ENCODE data around the gene STUM. TPM values are rescaled to one million over a fixed set of nuclear protein-coding genes. Genes with fewer than 3 reads are reported as not detected.

The STUM gene
- total and polyA plus RNA-seq, 2 of the 8 experiments (the other 6 are each of a cell fraction or from before 2014, with no cell fraction given) = 0.76 to 1.2 TPM

DNA sequence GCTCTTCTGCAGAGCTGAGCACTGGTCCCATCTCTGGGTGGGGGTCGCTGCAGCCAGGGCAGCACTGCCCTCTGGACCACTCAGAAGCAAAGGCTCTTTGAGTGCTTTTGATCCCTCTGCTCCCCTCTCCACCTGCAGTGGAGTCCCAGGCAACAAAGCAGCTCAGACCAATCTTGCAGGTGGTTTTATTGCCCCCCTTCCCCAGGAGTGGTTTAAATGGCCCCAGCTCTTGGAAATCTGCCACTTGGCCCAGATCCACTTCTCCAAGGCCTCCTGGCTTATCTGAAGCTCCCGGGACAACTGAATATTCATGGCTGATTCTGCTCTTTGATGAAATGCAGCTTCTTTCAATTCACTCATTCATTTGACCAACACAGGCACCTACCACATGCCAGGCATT, 2.7 kb downstream of the STUM start:
- peaks cover 3 to 24% (median 14%) of the 10 kb centered on the region in 4 experiments for H3K4me1 ChIP-seq (replicated peaks in 1 of 4; ENCODE audit: control insufficient read depth in 3 of 4, insufficient read depth in 4 of 4, low read length in 3 of 4)
- CTCF ChIA-PET (ENCODE audit: partially characterized antibody) = interaction anchor here (0.6 to 6.7 kb wide), 24 partner anchors 10 to 777 kb away, joined by 3 to 71 read pairs (median 4); no protein-coding TSS in a partner anchor
- TF ChIP-seq CEBPB (IDR thresholded peaks at IDR 0.05; ENCODE audit: low read depth, low read length) (no peak), CBX8 (IDR thresholded peaks at IDR 0.05; ENCODE audit: borderline replicate concordance, low read depth, low read length) (no peak)

More for the DNA sequence above, 2.7 kb downstream of the STUM start:
- H3K18ac ChIP-seq (ENCODE audit: extremely low read depth, low read length) = no peak overlapping the region
- H2BK15ac ChIP-seq (ENCODE audit: low read length) = 0 out of 2 replicates have a peak overlapping the region, but pooled peaks have one; percentile 12
- POLR2A ChIA-PET (ENCODE audit: partially characterized antibody) = interaction anchor here (0.6 to 1.4 kb wide), 2 partner anchors 9 to 123 kb away, joined by 3 to 4 read pairs; no protein-coding TSS in a partner anchor
- no peak overlapping the region for H3K56ac ChIP-seq (replicated peaks; ENCODE audit: insufficient read length, low read depth, low read length)
- no peak for FAIRE-seq
- H2AFZ ChIP-seq (ENCODE audit: low read length) = no peak overlapping the region
- H3K23ac ChIP-seq (ENCODE audit: insufficient read length) = no peak overlapping the region
- H3K27ac ChIP-seq (ENCODE audit: low read depth, low read length) = no peak overlapping the region
- no peak overlapping the region for H3K4me2 ChIP-seq (ENCODE audit: insufficient read depth in 1 of 2, low read depth in 2 of 2, low read length in 2 of 2)
- H3K9me3 ChIP-seq (ENCODE audit: insufficient read depth in 2 of 2, low read depth in 1 of 2, low read length in 1 of 2) = no peaks in the 10 kb centered on the region
- peaks cover 9% of the 10 kb centered on the region; the same call in 1 of the 2 replicates for H3K23me2 ChIP-seq (ENCODE audit: low read depth, low read length)
- no peak overlapping the region for H2AK5ac ChIP-seq (ENCODE audit: low read depth, low read length)
- no peak overlapping the region for H2BK20ac ChIP-seq (ENCODE audit: low read length)
- WGBS, 2 experiments (ENCODE audit: extremely low coverage in 1 of 2, insufficient coverage in 1 of 2, insufficient read length in 1 of 2, insufficient replicate concordance in 2 of 2, low coverage in 1 of 2, low lambda C conversion rate in 2 of 2, missing lambda C conversion rate in 1 of 2) = 65% methylated on average over 2 of the region's 2 CpGs; no CpG with 5 or more reads in 1 of the 2 experiments
- no peaks in the 10 kb centered on the region for H3K79me1 ChIP-seq (ENCODE audit: low read depth, low read length)
- no peak overlapping the region for H4K8ac ChIP-seq (ENCODE audit: extremely low read depth, insufficient read depth, low read length)
- H2BK12ac ChIP-seq (ENCODE audit: low read depth, low read length) = no peak overlapping the region
- H2BK120ac ChIP-seq (replicated peaks; ENCODE audit: low read depth, low read length) = no peak overlapping the region
- no peaks in the 10 kb centered on the region for H3K36me3 ChIP-seq (ENCODE audit: control insufficient read depth in 2 of 4, insufficient read depth in 4 of 4, low read length in 3 of 4)
- no peak overlapping the region for H4K91ac ChIP-seq (replicated peaks; ENCODE audit: insufficient read length, low read length)
- H3K4ac ChIP-seq (replicated peaks; ENCODE audit: insufficient read length, low read depth, low read length) = no peak overlapping the region
- no peak overlapping the region for H3K9ac ChIP-seq (replicated peaks in 1 of 4; ENCODE audit: extremely low read depth in 1 of 4, low read depth in 3 of 4, low read length in 3 of 4)
- H3K14ac ChIP-seq (ENCODE audit: insufficient read length) = no peak overlapping the region
- no peak overlapping the region for H4K5ac ChIP-seq (ENCODE audit: insufficient read length, low read depth, low read length)
- no peak for DNase-seq (ENCODE audit: low read depth in 1 of 2, low spot score in 2 of 2)
- H3K27me3 ChIP-seq (replicated peaks in 1 of 4; ENCODE audit: control insufficient read depth in 3 of 4, extremely low read depth in 1 of 4, insufficient read depth in 3 of 4, low read length in 3 of 4) = peaks cover 10 to 42% (median 35%) of the 10 kb centered on the region in 4 experiments
- H3K4me3 ChIP-seq (ENCODE audit: extremely low read depth in 1 of 4, insufficient read depth in 2 of 4, low read depth in 3 of 4, low read length in 4 of 4) = no peak overlapping the region
- H3K79me2 ChIP-seq (ENCODE audit: control insufficient read depth in 1 of 2, insufficient read depth in 2 of 2, low read length in 2 of 2) = no peaks in the 10 kb centered on the region
- peaks cover 0 to 6% of the 10 kb centered on the region in 2 experiments for H4K20me1 ChIP-seq (replicated peaks in 1 of 2; ENCODE audit: control insufficient read depth in 1 of 2, insufficient read depth in 2 of 2, low read length in 2 of 2)
- H2BK5ac ChIP-seq (ENCODE audit: low read depth, low read length) = no peak overlapping the region

Measured in H1 (cell line).